Sigmoid colon (tissue), 4 donors: Measurements from ENCODE around the gene C14orf180.

Experiments
- POLR2A ChIP-seq, 2 donors: fragments of 450-650 bp; IDR thresholded peaks; one replicate each; pipeline ENCODE4 v1.6.1; 2016; ENCODE audit warnings: antibody characterized with exemption in 2 of 2, mild to moderate bottlenecking in 2 of 2, moderate library complexity in 2 of 2
- POLR2AphosphoS5 ChIP-seq, 4 donors: sonication (generic); formaldehyde crosslinking; IDR thresholded peaks; one replicate each; pipeline ENCODE4 v1.6.1; 2017; ENCODE audit warnings: antibody characterized with exemption in 4 of 4
- TF ChIP-seq, protein P1 (sequence below), 4 experiments: fragments of 450-650 bp in 3 of 4; fragments of 200-600 bp in 1 of 4; IDR thresholded peaks; one replicate each; pipeline ENCODE4 v1.5.1; 2016 to 2019; ENCODE audit warnings: antibody characterized with exemption in 4 of 4, mild to moderate bottlenecking in 3 of 4, moderate library complexity in 2 of 4

GRCh38 chr14:104580961-104581360, 1.4 kb downstream of the C14orf180 start:
- TF ChIP-seq, protein P1, sequence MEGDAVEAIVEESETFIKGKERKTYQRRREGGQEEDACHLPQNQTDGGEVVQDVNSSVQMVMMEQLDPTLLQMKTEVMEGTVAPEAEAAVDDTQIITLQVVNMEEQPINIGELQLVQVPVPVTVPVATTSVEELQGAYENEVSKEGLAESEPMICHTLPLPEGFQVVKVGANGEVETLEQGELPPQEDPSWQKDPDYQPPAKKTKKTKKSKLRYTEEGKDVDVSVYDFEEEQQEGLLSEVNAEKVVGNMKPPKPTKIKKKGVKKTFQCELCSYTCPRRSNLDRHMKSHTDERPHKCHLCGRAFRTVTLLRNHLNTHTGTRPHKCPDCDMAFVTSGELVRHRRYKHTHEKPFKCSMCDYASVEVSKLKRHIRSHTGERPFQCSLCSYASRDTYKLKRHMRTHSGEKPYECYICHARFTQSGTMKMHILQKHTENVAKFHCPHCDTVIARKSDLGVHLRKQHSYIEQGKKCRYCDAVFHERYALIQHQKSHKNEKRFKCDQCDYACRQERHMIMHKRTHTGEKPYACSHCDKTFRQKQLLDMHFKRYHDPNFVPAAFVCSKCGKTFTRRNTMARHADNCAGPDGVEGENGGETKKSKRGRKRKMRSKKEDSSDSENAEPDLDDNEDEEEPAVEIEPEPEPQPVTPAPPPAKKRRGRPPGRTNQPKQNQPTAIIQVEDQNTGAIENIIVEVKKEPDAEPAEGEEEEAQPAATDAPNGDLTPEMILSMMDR (IDR thresholded peaks at IDR 0.05): no peak
- no peak for TF ChIP-seq POLR2A (IDR thresholded peaks at IDR 0.05)
- no peak for TF ChIP-seq POLR2AphosphoS5 (IDR thresholded peaks at IDR 0.05)
